ENCODE results near the gene KRT80. TPM values are rescaled to one million over a fixed set of nuclear protein-coding genes. Genes with fewer than 3 reads are reported as not detected.

KRT80 gene
- total and polyA plus RNA-seq, 3 experiments from 2014 or later = not detected

DNA sequence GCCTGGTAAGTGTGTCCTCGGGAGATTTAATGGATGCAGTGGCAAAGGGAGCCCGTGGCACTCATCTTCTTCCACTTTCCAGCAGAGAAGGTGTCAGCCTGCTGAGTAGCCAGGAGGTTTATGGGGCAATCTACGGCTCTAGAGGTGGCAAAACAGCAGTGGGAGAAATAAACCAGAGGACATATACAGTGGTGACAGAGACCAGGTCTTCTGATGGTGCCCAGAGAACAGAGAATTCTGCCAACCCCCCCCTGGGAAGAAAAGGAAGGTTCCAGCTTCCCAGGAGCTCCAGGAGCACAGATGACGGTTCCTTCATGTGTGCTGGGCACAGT, 69.3 kb downstream of the KRT80 start:
- Mint-ChIP-seq H3K27ac (no peak overlapping the region), H3K27me3 (peaks cover 13 to 62% of the 10 kb centered on the region in 2 donors), H3K4me1 (peaks cover 0 to 12% (median 3%) of the 10 kb centered on the region in 3 donors), H3K36me3 (no peaks in the 10 kb centered on the region), H3K9me3 (no peaks in the 10 kb centered on the region), H3K4me3 (no peak overlapping the region)
- POLR2A ChIA-PET = no interaction called here
- Histone ChIP-seq H3K4me3 (ENCODE audit: low read length) (no peak overlapping the region), H3K4me1 (ENCODE audit: insufficient read depth, low read length) (no peaks in the 10 kb centered on the region), H3K36me3 (ENCODE audit: insufficient read depth, low read length) (no peaks in the 10 kb centered on the region), H3K27ac (ENCODE audit: low read depth, low read length) (no peak overlapping the region), H3K27me3 (ENCODE audit: insufficient read depth, low read length, poor library complexity, severe bottlenecking) (peaks cover 2% of the 10 kb centered on the region), H3K9me3 (ENCODE audit: low read length) (no peaks in the 10 kb centered on the region)
- DNase-seq = no peak
- CTCF ChIA-PET = interaction anchor here (1.6 to 3.5 kb wide), 4 partner anchors 10 to 758 kb away, joined by 3 to 26 read pairs (median 3); no protein-coding TSS in a partner anchor

DNA sequence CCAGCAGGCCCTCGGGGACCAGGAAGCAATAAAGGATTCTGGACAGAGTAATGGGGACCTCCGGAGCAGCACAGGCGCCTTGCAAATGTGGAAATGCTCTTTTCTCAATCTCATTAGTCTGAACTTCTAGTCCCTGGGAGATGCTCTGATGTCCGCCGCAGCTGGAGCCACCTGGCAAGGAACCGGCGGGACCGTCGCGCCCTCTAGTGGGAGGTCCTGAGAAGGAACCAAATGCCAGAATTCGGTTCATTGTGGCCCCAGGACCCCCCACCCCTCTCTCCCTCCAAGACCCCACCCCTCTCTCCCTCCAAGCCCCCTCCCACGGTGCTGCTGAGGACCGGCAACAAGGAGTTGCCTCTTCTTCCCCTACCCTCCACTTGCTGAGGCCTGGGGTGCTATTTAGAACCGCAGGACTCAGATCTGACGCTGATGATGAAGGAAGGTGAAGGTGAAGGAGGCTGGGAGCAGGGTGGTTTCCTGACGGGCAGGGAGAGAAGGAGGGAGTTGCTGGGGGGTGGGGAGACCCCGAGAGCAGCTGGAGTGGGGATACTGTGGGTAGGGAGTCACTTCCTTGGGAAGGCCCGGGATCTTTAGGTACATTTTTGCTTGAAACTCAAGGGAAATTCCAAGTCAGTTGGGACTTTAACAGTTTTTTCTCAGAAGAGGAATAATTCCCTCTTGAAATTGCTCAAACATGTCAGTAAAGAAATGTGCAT, 69.8 kb downstream of the KRT80 start:
- POLR2A ChIA-PET = no interaction called here
- CTCF ChIA-PET = interaction anchor here (1.0 to 3.5 kb wide), 7 partner anchors 10 to 758 kb away, joined by 3 to 26 read pairs (median 3); no protein-coding TSS in a partner anchor
- no peaks in the 10 kb centered on the region for H3K4me1 ChIP-seq (ENCODE audit: insufficient read depth, low read length)
- H3K4me1 Mint-ChIP-seq = peaks cover 2 to 13% (median 4%) of the 10 kb centered on the region in 3 donors
- H3K4me3 Mint-ChIP-seq = peak overlapping the region in 1 of 7 donors; percentile 4
- no peaks in the 10 kb centered on the region for H3K9me3 ChIP-seq (ENCODE audit: low read length)
- no peaks in the 10 kb centered on the region for H3K36me3 ChIP-seq (ENCODE audit: insufficient read depth, low read length)
- H3K27ac Mint-ChIP-seq = peak overlapping the region in 1 of 8 donors; percentile 11
- H3K4me3 ChIP-seq (ENCODE audit: low read length) = no peak overlapping the region
- no peaks in the 10 kb centered on the region for H3K36me3 Mint-ChIP-seq
- H3K27ac ChIP-seq (ENCODE audit: low read depth, low read length) = no peak overlapping the region
- peaks cover 13 to 56% of the 10 kb centered on the region in 2 donors for H3K27me3 Mint-ChIP-seq
- no peaks in the 10 kb centered on the region for H3K27me3 ChIP-seq (ENCODE audit: insufficient read depth, low read length, poor library complexity, severe bottlenecking)
- H3K9me3 Mint-ChIP-seq = no peaks in the 10 kb centered on the region
- DNase-seq = peak; percentile 18 to 68 (median 38)

DNA sequence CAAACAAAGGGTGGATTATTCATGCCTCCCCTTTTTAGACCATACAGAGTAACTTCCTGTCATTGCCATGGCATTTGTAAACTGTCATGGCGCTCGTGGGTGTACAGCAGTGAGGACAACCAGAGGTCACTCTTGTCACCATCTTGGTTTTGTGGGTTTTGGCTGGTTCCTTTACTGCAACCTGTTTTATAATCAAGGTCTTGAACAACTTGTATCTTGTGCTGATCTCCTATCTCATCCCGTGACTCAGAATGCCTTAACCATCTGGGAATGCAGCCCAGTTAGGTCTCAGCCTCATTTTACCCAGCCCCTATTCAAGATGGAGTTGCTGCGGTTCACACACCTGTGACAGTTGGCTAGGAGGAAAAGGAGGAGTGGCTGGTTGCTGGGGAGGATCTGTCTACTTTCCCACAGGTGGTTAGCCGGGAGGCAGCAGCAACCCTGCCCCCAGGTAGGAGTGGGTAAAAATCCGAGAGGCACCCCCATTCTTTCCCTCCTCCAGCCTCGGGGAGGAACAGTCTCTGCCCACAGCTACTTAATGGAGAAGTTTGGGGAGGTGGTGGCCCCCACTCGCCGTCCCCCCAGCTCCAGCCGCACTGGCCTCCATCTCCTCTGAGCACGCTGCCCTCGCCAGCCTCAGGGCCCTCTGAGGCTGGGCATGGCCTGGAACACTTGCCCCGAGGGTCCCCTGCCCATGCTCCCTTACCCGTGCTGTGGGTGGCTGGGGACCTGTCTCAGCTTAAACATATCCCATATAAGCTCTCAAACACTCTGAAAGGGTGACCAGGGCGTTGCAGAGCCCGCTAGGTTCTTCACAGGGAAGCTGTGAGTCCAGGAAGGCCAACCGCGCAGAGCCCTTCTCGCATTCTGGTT, 70.6 kb downstream of the KRT80 start:
- Mint-ChIP-seq H3K27me3 (peaks cover 13 to 48% of the 10 kb centered on the region in 2 donors), H3K36me3 (no peaks in the 10 kb centered on the region), H3K4me1 (peaks cover 8 to 21% (median 9%) of the 10 kb centered on the region in 3 donors), H3K9me3 (no peaks in the 10 kb centered on the region), H3K27ac (peak overlapping the region in 1 of 8 donors; percentile 11), H3K4me3 (peak overlapping the region in 1 of 7 donors; percentile 4)
- ChIA-PET CTCF (interaction anchor here (1.0 to 3.5 kb wide), 7 partner anchors 11 to 117 kb away, joined by 3 to 26 read pairs (median 4); no protein-coding TSS in a partner anchor), POLR2A (no interaction called here)
- no peaks in the 10 kb centered on the region for H3K4me1 ChIP-seq (ENCODE audit: insufficient read depth, low read length)
- no peaks in the 10 kb centered on the region for H3K27me3 ChIP-seq (ENCODE audit: insufficient read depth, low read length, poor library complexity, severe bottlenecking)
- H3K36me3 ChIP-seq (ENCODE audit: insufficient read depth, low read length) = no peaks in the 10 kb centered on the region
- H3K4me3 ChIP-seq (ENCODE audit: low read length) = no peak overlapping the region
- H3K9me3 ChIP-seq (ENCODE audit: low read length) = no peaks in the 10 kb centered on the region
- no peak overlapping the region for H3K27ac ChIP-seq (ENCODE audit: low read depth, low read length)
- DNase-seq = no peak

DNA sequence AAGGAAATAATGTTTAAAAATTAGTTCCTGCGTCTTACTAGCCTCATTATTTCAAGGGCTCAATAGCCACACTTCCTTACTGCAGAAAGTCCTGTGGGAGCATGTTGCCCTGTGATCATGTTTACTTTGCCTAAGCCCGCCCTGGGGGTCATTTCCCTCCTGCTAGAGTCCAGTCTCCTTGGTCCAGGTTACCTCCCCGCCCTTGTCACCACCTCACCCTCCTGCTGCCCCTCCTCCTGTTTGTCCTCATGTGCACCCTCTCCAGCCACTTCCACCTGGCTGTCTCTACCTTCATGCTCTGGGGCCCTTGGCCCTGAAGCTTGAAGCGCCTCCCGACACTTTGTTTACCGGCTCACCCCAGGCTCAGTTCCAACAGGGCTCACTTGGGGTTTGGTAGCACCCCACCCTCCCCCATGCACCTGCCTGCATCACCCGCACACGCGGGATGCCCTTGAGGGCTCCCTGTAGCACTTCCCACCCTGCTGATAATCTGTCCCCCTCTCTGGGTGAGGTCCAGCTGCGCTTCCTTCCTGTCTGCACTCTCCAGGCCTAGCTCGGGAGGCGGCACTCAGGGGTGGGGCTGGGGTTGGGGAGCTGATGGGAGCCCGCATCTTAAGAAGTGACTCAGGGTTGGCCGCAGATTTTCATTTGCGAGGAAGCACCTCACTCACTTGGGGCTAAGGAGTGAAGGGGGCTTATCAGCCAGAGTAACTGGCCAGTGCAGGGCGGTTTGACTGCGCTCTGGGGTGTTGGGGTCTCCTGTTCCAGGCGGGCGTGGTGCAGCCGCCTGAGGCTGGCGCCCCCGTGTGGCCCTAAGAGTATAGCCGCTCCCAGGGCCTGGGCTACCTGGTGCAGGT, 72.2 kb downstream of the KRT80 start:
- H3K27me3 ChIP-seq (ENCODE audit: insufficient read depth, low read length, poor library complexity, severe bottlenecking) = no peaks in the 10 kb centered on the region
- no peak overlapping the region for H3K4me3 ChIP-seq (ENCODE audit: low read length)
- H3K36me3 Mint-ChIP-seq = no peaks in the 10 kb centered on the region
- H3K4me1 Mint-ChIP-seq = peaks cover 8 to 22% (median 9%) of the 10 kb centered on the region in 3 donors
- H3K4me3 Mint-ChIP-seq = peak overlapping the region in 1 of 7 donors; percentile 25
- peak in 3 of 5 donors; percentile 20 to 38 (median 21) for DNase-seq
- no peaks in the 10 kb centered on the region for H3K9me3 Mint-ChIP-seq
- H3K36me3 ChIP-seq (ENCODE audit: insufficient read depth, low read length) = no peaks in the 10 kb centered on the region
- H3K4me1 ChIP-seq (ENCODE audit: insufficient read depth, low read length) = no peaks in the 10 kb centered on the region
- CTCF ChIA-PET = interaction anchor here (1.3 to 1.8 kb wide), 5 partner anchors 34 to 97 kb away, joined by 3 to 9 read pairs (median 4); no protein-coding TSS in a partner anchor
- POLR2A ChIA-PET = no interaction called here
- no peak overlapping the region for H3K27ac Mint-ChIP-seq
- no peaks in the 10 kb centered on the region for H3K9me3 ChIP-seq (ENCODE audit: low read length)
- H3K27ac ChIP-seq (ENCODE audit: low read depth, low read length) = no peak overlapping the region
- H3K27me3 Mint-ChIP-seq = peaks cover 12 to 46% of the 10 kb centered on the region in 2 donors

Other genes starting within 250 kb of the KRT80 start
- 1 to 10 TPM; 7.8 to 8.7 TPM for gene ACVR1B, start 240.3 kb downstream of the KRT80 start, total RNA-seq
- gene ACVR1B, start 240.3 kb downstream of the KRT80 start, polyA plus RNA-seq = 1.3 TPM
- gene TAMALIN, start 185.1 kb downstream of the KRT80 start, total RNA-seq = 1 to 10 TPM; 7.3 to 8.4 TPM
- 1.4 TPM for gene TAMALIN, start 185.1 kb downstream of the KRT80 start, polyA plus RNA-seq
- 10 to 100 TPM; 20.4 to 23.4 TPM for gene NR4A1, start 140.6 kb downstream of the KRT80 start, total RNA-seq
- 0.84 TPM for gene NR4A1, start 140.6 kb downstream of the KRT80 start, polyA plus RNA-seq
- 10 to 100 TPM; 49.7 to 56.2 TPM for gene ATG101, start 122.0 kb downstream of the KRT80 start, total RNA-seq
- gene ATG101, start 122.0 kb downstream of the KRT80 start, polyA plus RNA-seq = 25.5 TPM
- not detected for gene SMIM41, start 112.3 kb downstream of the KRT80 start, total RNA-seq
- not detected for gene SMIM41, start 112.3 kb downstream of the KRT80 start, polyA plus RNA-seq
- gene KRT7, start 41.2 kb upstream of the KRT80 start, total RNA-seq = 1 to 10 TPM; 3.2 to 5.6 TPM
- not detected for gene KRT7, start 41.2 kb upstream of the KRT80 start, polyA plus RNA-seq
- under 1 TPM in 1 of 2 experiments, not detected in 1; 0.31 TPM for gene KRT86, start 82.6 kb upstream of the KRT80 start, total RNA-seq
- gene KRT86, start 82.6 kb upstream of the KRT80 start, polyA plus RNA-seq = not detected
- gene KRT81, start 99.5 kb upstream of the KRT80 start, total RNA-seq = not detected
- not detected for gene KRT81, start 99.5 kb upstream of the KRT80 start, polyA plus RNA-seq
- not detected for gene KRT83, start 129.4 kb upstream of the KRT80 start, total RNA-seq
- gene KRT83, start 129.4 kb upstream of the KRT80 start, polyA plus RNA-seq = not detected
- not detected for gene KRT85, start 175.5 kb upstream of the KRT80 start, total RNA-seq
- gene KRT85, start 175.5 kb upstream of the KRT80 start, polyA plus RNA-seq = not detected
- gene KRT84, start 193.6 kb upstream of the KRT80 start, total RNA-seq = not detected
- not detected for gene KRT84, start 193.6 kb upstream of the KRT80 start, polyA plus RNA-seq
- not detected for gene KRT82, start 214.3 kb upstream of the KRT80 start, total RNA-seq
- gene KRT82, start 214.3 kb upstream of the KRT80 start, polyA plus RNA-seq = not detected
- gene KRT75, start 242.4 kb upstream of the KRT80 start, total RNA-seq = not detected
- not detected for gene KRT75, start 242.4 kb upstream of the KRT80 start, polyA plus RNA-seq